Activated CD8-positive, alpha-beta T cell treated with anti-CD3 and anti-CD28 coated beads for 36 hours (primary cell): ENCODE results near the gene GNAI3. TPM values are rescaled to one million over a fixed set of nuclear protein-coding genes. Genes with fewer than 3 reads are reported as not detected.

Experiments used
- ATAC-seq: fragments of 200-7000 bp; cut with Tn5 transposase; one replicate; pipeline ENCODE4 v1.10.0; 2021; ENCODE audit warnings: mild to moderate bottlenecking, moderate library complexity
- CTCF ChIA-PET: fragments of 350-600 bp; sonication (Branson Sonifier 250); formaldehyde crosslinking; loops from one replicate; lab custom pipeline; 2021; ENCODE audit warnings: antibody characterized with exemption; lab: Charles Lee
- POLR2A ChIA-PET: fragments of 350-600 bp; sonication (Branson Sonifier 250); formaldehyde crosslinking; loops from one replicate; lab custom pipeline; 2021; ENCODE audit warnings: antibody characterized with exemption; lab: Charles Lee
- DNase-seq: peaks from one replicate; pipeline ENCODE4 v3.0.0-alpha.2; 2020
- H3K27ac Mint-ChIP-seq: one replicate; pipeline ENCODE4 v1.8.0; 2021; ENCODE audit warnings: mild to moderate bottlenecking, mixed read lengths
- H3K27me3 Mint-ChIP-seq: one replicate; pipeline ENCODE4 v1.8.0; 2021; ENCODE audit warnings: mixed read lengths
- H3K36me3 Mint-ChIP-seq: one replicate; pipeline ENCODE4 v1.8.0; 2021; ENCODE audit warnings: low read depth, mixed read lengths
- H3K4me1 Mint-ChIP-seq: one replicate; pipeline ENCODE4 v1.8.0; 2021; ENCODE audit warnings: low read depth, mixed read lengths
- H3K4me3 Mint-ChIP-seq: one replicate; pipeline ENCODE4 v1.8.0; 2021; ENCODE audit warnings: mild to moderate bottlenecking, moderate library complexity, mixed read lengths
- H3K9me3 Mint-ChIP-seq: one replicate; pipeline ENCODE4 v1.8.0; 2021; ENCODE audit warnings: mixed read lengths
- intact Hi-C: fragments of 100-400 bp; cut with micrococcal nuclease; formaldehyde crosslinking; loops from one replicate; pipeline ENCODE4 v1.10.0; 2022
- total RNA-seq, 2 experiments: library from RNA; stranded (reverse); gene quantifications; one replicate each; pipeline ENCODE4 v1.2.3, GENCODE V29; 2021
- TF ChIP-seq, protein P1 (sequence below): fragments of 200-600 bp; IDR thresholded peaks from one replicate; pipeline ENCODE4 v1.8.0; 2022; ENCODE audit warnings: antibody characterized with exemption, mild to moderate bottlenecking

Gene GNAI3
- total RNA-seq, 2 experiments from 2014 or later: 7.5 to 7.7 TPM

DNA sequence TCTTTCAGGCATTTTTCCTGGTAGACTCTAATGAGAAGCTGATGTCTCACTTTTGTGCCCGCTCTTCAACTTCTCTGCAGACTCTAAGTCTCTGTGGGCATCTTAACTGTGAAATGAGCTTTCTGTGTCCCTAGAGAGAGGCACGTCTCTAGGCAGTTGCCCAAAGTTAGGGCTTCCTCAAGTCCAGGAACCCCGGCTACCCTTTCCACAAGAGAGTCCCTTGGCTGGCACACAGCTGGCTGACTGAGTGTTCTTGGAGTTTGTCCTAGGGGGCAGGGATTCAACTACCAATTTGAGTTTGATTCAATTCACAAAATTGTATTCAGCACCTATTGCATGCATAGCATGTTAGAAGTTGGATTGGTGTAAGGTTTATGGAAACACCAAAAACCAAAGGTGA lies 7.3 kb upstream of the GNAI3 start:
- TF ChIP-seq, protein P1, sequence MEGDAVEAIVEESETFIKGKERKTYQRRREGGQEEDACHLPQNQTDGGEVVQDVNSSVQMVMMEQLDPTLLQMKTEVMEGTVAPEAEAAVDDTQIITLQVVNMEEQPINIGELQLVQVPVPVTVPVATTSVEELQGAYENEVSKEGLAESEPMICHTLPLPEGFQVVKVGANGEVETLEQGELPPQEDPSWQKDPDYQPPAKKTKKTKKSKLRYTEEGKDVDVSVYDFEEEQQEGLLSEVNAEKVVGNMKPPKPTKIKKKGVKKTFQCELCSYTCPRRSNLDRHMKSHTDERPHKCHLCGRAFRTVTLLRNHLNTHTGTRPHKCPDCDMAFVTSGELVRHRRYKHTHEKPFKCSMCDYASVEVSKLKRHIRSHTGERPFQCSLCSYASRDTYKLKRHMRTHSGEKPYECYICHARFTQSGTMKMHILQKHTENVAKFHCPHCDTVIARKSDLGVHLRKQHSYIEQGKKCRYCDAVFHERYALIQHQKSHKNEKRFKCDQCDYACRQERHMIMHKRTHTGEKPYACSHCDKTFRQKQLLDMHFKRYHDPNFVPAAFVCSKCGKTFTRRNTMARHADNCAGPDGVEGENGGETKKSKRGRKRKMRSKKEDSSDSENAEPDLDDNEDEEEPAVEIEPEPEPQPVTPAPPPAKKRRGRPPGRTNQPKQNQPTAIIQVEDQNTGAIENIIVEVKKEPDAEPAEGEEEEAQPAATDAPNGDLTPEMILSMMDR: no peak
- Mint-ChIP-seq H3K4me3 (no peak overlapping the region), H3K4me1 (peaks cover 1% of the 10 kb centered on the region), H3K9me3 (no peaks in the 10 kb centered on the region), H3K27me3 (no peaks in the 10 kb centered on the region), H3K36me3 (no peaks in the 10 kb centered on the region), H3K27ac (no peak overlapping the region)
- DNase-seq: no peak
- POLR2A ChIA-PET: interaction anchor here (1.3 to 1.5 kb wide), 4 partner anchors 8 to 79 kb away, joined by 4 to 6 read pairs (median 4); partner anchors contain the start of genes AMIGO1, AMPD2, ATXN7L2 and GNAT2
- no peak for ATAC-seq
- intact Hi-C loops: no loop called here
- CTCF ChIA-PET: interaction anchor here (1.0 to 21.7 kb wide), 7 partner anchors 9 to 443 kb away, joined by 4 to 1390 read pairs (median 7); partner anchors contain the start of genes AHCYL1, AMIGO1, ATXN7L2 and CYB561D1

DNA sequence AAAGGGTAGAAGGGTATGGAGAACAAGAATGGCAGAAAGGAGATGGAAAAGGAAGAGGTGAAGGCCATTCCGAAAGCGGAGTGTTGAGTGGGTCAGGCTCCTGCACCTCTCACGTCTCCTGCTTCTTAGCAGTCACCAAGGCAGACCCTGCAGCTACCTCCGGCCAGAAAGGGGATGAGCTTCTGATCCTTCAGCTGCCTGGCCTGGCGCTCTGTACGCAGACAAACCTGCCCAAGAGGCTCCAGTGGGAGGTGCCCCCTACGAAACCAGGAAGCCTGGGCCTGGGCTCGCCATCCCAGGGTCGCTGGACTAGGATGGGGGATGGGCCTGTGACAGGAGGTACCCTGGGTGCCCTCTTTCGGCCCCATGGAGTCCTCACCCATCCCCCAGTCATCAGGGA lies 5.8 kb upstream of the GNAI3 start:
- no peak for ATAC-seq
- Mint-ChIP-seq H3K9me3 (no peaks in the 10 kb centered on the region), H3K4me3 (no peak overlapping the region), H3K4me1 (peaks cover 12% of the 10 kb centered on the region), H3K27me3 (no peaks in the 10 kb centered on the region), H3K27ac (no peak overlapping the region), H3K36me3 (no peaks in the 10 kb centered on the region)
- CTCF ChIA-PET: interaction anchor here (1.5 to 21.7 kb wide), 4 partner anchors 11 to 231 kb away, joined by 5 to 1390 read pairs (median 178); partner anchors contain the start of genes AMIGO1, ATXN7L2 and CYB561D1
- POLR2A ChIA-PET: no interaction called here
- TF ChIP-seq, protein P1: no peak
- DNase-seq: no peak
- intact Hi-C loops: no loop called here

DNA sequence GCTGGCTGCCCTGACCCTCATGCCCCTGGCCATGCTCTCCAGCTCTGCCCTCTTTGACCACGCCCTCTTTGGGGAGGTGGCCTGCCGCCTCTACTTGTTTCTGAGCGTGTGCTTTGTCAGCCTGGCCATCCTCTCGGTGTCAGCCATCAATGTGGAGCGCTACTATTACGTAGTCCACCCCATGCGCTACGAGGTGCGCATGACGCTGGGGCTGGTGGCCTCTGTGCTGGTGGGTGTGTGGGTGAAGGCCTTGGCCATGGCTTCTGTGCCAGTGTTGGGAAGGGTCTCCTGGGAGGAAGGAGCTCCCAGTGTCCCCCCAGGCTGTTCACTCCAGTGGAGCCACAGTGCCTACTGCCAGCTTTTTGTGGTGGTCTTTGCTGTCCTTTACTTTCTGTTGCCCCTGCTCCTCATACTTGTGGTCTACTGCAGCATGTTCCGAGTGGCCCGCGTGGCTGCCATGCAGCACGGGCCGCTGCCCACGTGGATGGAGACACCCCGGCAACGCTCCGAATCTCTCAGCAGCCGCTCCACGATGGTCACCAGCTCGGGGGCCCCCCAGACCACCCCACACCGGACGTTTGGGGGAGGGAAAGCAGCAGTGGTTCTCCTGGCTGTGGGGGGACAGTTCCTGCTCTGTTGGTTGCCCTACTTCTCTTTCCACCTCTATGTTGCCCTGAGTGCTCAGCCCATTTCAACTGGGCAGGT lies 5.0 kb upstream of the GNAI3 start:
- Mint-ChIP-seq H3K27me3 (no peaks in the 10 kb centered on the region), H3K9me3 (no peaks in the 10 kb centered on the region), H3K36me3 (peaks cover under 1% of the 10 kb centered on the region), H3K4me3 (no peak overlapping the region), H3K27ac (no peak overlapping the region), H3K4me1 (peaks cover 12% of the 10 kb centered on the region)
- ChIA-PET CTCF (interaction anchor here (0.7 to 11.0 kb wide), 7 partner anchors 11 to 441 kb away, joined by 3 to 294 read pairs (median 23); partner anchors contain the start of gene AHCYL1), POLR2A (no interaction called here)
- TF ChIP-seq, protein P1: no peak
- no peak for ATAC-seq
- intact Hi-C loops: no loop called here
- no peak for DNase-seq

DNA sequence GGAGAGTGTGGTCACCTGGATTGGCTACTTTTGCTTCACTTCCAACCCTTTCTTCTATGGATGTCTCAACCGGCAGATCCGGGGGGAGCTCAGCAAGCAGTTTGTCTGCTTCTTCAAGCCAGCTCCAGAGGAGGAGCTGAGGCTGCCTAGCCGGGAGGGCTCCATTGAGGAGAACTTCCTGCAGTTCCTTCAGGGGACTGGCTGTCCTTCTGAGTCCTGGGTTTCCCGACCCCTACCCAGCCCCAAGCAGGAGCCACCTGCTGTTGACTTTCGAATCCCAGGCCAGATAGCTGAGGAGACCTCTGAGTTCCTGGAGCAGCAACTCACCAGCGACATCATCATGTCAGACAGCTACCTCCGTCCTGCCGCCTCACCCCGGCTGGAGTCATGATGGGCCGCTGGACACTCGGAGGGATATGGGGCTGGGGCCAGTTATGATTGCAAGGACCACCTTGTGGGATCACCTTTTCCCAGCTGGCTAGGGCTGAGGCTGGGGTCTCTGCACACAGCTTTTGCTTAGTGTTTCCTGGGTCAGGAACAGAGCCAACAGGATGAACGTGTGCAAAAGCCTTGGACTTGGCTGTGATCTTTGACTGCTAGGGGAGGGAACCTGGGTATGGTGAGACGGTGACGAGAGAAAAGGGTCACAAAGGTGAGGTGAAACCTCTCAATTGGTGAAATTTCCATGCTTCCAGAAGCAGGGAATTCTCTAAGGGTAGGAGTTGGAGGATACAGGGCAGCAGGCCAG lies 4.3 kb upstream of the GNAI3 start:
- no peak overlapping the region for H3K4me3 Mint-ChIP-seq
- POLR2A ChIA-PET: no interaction called here
- H3K27ac Mint-ChIP-seq: no peak overlapping the region
- ATAC-seq (no peak), DNase-seq (no peak)
- intact Hi-C loops: no loop called here
- CTCF ChIA-PET: interaction anchor here (0.7 to 11.0 kb wide), 8 partner anchors 12 to 440 kb away, joined by 3 to 294 read pairs (median 28); partner anchors contain the start of genes AHCYL1, AMPD2 and GNAT2
- H3K4me1 Mint-ChIP-seq: peaks cover 16% of the 10 kb centered on the region
- no peaks in the 10 kb centered on the region for H3K9me3 Mint-ChIP-seq
- peaks cover 2% of the 10 kb centered on the region for H3K36me3 Mint-ChIP-seq
- H3K27me3 Mint-ChIP-seq: no peaks in the 10 kb centered on the region
- TF ChIP-seq, protein P1: no peak
